Liver (tissue), 9 donors: Measurements from ENCODE around the gene PRRC2A. TPM values are rescaled to one million over a fixed set of nuclear protein-coding genes. Genes with fewer than 3 reads are reported as not detected.

ENCODE experiments used
- DNase-seq: peaks from one replicate; pipeline ENCODE4 v3.0.0-alpha.2; 2017; ENCODE audit warnings: low spot score
- H3K27ac ChIP-seq, 2 donors: one replicate each; pipeline ENCODE4 v1.7.0; 2013; ENCODE audit warnings: inconsistent platforms in 2 of 2, low read length in 2 of 2, control low read depth in 1 of 2, low read depth in 1 of 2, mild to moderate bottlenecking in 1 of 2
- H3K27me3 ChIP-seq, 4 donors: one replicate each; pipeline versions ENCODE4 v1.6.1 to v1.7.0; 2013; ENCODE audit warnings: low read length in 3 of 4, inconsistent platforms in 1 of 4, mild to moderate bottlenecking in 1 of 4, moderate library complexity in 1 of 4; ENCODE audit not compliant: control insufficient read depth in 4 of 4, insufficient read depth in 4 of 4
- H3K36me3 ChIP-seq, 4 donors: one replicate each; pipeline versions ENCODE4 v1.6.1 to v1.7.0; 2013; ENCODE audit warnings: low read length in 3 of 4, mild to moderate bottlenecking in 3 of 4, low read depth in 1 of 4, moderate library complexity in 1 of 4; ENCODE audit not compliant: control insufficient read depth in 4 of 4, insufficient read depth in 3 of 4
- H3K4me1 ChIP-seq, 4 donors: one replicate each; pipeline versions ENCODE4 v1.6.1 to v1.7.0; 2013; ENCODE audit warnings: low read length in 3 of 4, mild to moderate bottlenecking in 3 of 4, moderate library complexity in 1 of 4; ENCODE audit not compliant: control insufficient read depth in 4 of 4, insufficient read depth in 4 of 4
- H3K4me3 ChIP-seq, 3 donors: one replicate each; pipeline versions ENCODE4 v1.6.1 to v1.7.0; 2013; ENCODE audit warnings: low read length in 3 of 3, control low read depth in 1 of 3, low read depth in 1 of 3, mild to moderate bottlenecking in 1 of 3
- H3K9ac ChIP-seq, 2 donors: one replicate each; pipeline ENCODE4 v1.7.0; 2013; ENCODE audit warnings: low read length in 2 of 2, mild to moderate bottlenecking in 2 of 2, moderate library complexity in 2 of 2, control low read depth in 1 of 2, low read depth in 1 of 2
- H3K9me3 ChIP-seq, 4 donors: one replicate each; pipeline versions ENCODE4 v1.6.1 to v1.7.0; 2013; ENCODE audit warnings: low read length in 3 of 4; ENCODE audit not compliant: control insufficient read depth in 4 of 4
- ATF3 ChIP-seq: IDR thresholded peaks from 2 replicates; pipeline ENCODE4 v1.6.1; 2016; ENCODE audit warnings: antibody characterized with exemption
- CTCF ChIP-seq: fragments of 150-350 bp; IDR thresholded peaks from 2 replicates; pipeline ENCODE4 v1.5.1; 2017; ENCODE audit warnings: improper control_type of control experiment, low read depth, low read length; ENCODE audit not compliant: missing input control
- EGR1 ChIP-seq, 2 donors: IDR thresholded peaks; 2 replicates each; pipeline ENCODE4 v1.6.1; 2016 to 2018; ENCODE audit warnings: antibody characterized with exemption in 2 of 2, low read depth in 2 of 2
- FOXA1 ChIP-seq: IDR thresholded peaks from 2 replicates; pipeline ENCODE4 v1.6.1; 2016; ENCODE audit warnings: antibody characterized with exemption
- FOXA2 ChIP-seq: IDR thresholded peaks from 2 replicates; pipeline ENCODE4 v1.6.1; 2016; ENCODE audit warnings: antibody characterized with exemption
- GABPA ChIP-seq, 2 donors: IDR thresholded peaks in 1 of 2; conservative IDR thresholded peaks in 1 of 2; 2 replicates each; pipeline ENCODE4 v1.6.1; 2016; ENCODE audit warnings: antibody characterized with exemption in 2 of 2, mild to moderate bottlenecking in 1 of 2, moderate library complexity in 1 of 2
- JUND ChIP-seq, 2 donors: IDR thresholded peaks; 2 replicates each; pipeline ENCODE4 v1.6.1; 2016; ENCODE audit warnings: antibody characterized with exemption in 2 of 2
- MAX ChIP-seq: IDR thresholded peaks from 2 replicates; pipeline ENCODE4 v1.6.1; 2016; ENCODE audit warnings: antibody characterized with exemption
- NR2F2 ChIP-seq: IDR thresholded peaks from 2 replicates; pipeline ENCODE4 v1.6.1; 2016; ENCODE audit warnings: antibody characterized with exemption
- RAD21 ChIP-seq, 2 donors: IDR thresholded peaks; 2 replicates each; pipeline ENCODE4 v1.6.1; 2016; ENCODE audit warnings: antibody characterized with exemption in 2 of 2, mild to moderate bottlenecking in 2 of 2
- REST ChIP-seq: IDR thresholded peaks from 2 replicates; pipeline ENCODE4 v1.6.1; 2016; ENCODE audit warnings: antibody characterized with exemption, mild to moderate bottlenecking
- RXRA ChIP-seq, 2 donors: IDR thresholded peaks; 2 replicates each; pipeline ENCODE4 v1.6.1; 2017 to 2018; ENCODE audit warnings: antibody characterized with exemption in 2 of 2, mild to moderate bottlenecking in 1 of 2
- SP1 ChIP-seq: IDR thresholded peaks from 2 replicates; pipeline ENCODE4 v1.6.1; 2018; ENCODE audit warnings: antibody characterized with exemption, mild to moderate bottlenecking
- TAF1 ChIP-seq: conservative IDR thresholded peaks from 2 replicates; pipeline ENCODE4 v1.6.1; 2016; ENCODE audit warnings: antibody characterized with exemption, mild to moderate bottlenecking
- YY1 ChIP-seq: IDR thresholded peaks from 2 replicates; pipeline ENCODE4 v1.6.1; 2016; ENCODE audit warnings: antibody characterized with exemption, mild to moderate bottlenecking
- ZBTB33 ChIP-seq: IDR thresholded peaks from 2 replicates; pipeline ENCODE4 v1.6.1; 2016; ENCODE audit warnings: antibody characterized with exemption
- WGBS: extraction: QIAGEN DNeasy Blood & Tissue Kit; methylation state at CpG from one replicate; pipeline ENCODE4 v1.1.7; 2013; 5-methylcytosine and 5-hydroxymethylcytosine counted together
- polyA plus RNA-seq, 2 donors: library from polyadenylated mRNA; stranded (reverse) in 1 of 2; unstranded in 1 of 2; fragments of 200-250 nt in 1 of 2; fragments of >200 nt in 1 of 2; fragmentation: Nextera tagmentation in 1 of 2; extraction: Ambion mirVana in 1 of 2; gene quantifications; one replicate each; pipeline versions ENCODE4 v1.2.1 to v1.2.3, GENCODE V29; 2013 to 2015
- total RNA-seq, 2 donors: library from RNA; depleted of rRNA; stranded (reverse); fragments of >200 nt; gene quantifications; one replicate each; pipeline ENCODE4 v1.2.3, GENCODE V29; 2014
- donor health status: healthy.
- donor health status: healthy.
- donor health status: healthy.
- donor health status: healthy.
- donor health status: healthy.

The PRRC2A gene
- total and polyA plus RNA-seq, 4 donors: 21.9 to 39.3 (median 29.5) TPM

GRCh38 chr6:31645325-31645724, 24.8 kb downstream of the PRRC2A start:
- WGBS: 98% methylated on average over 9 of the region's 9 CpGs
- H3K27me3 ChIP-seq: no peaks in the 10 kb centered on the region

More at GRCh38 chr6:31645325-31645724, 24.8 kb downstream of the PRRC2A start:
- Histone ChIP-seq H3K36me3 (peaks cover 36 to 82% (median 65%) of the 10 kb centered on the region in 4 donors), H3K27ac (no peak overlapping the region), H3K4me3 (no peak overlapping the region), H3K4me1 (peaks cover 0 to 24% (median 18%) of the 10 kb centered on the region in 4 donors), H3K9ac (no peak overlapping the region), H3K9me3 (no peaks in the 10 kb centered on the region)
- no peak for DNase-seq
- no peak for TF ChIP-seq ATF3
- TF ChIP-seq REST: no peak
- no peak for TF ChIP-seq EGR1 (IDR thresholded peaks at IDR 0.05; ENCODE audit: low read depth in 2 of 2)
- TF ChIP-seq JUND (IDR thresholded peaks at IDR 0.05): no peak
- TF ChIP-seq NR2F2: no peak
- TF ChIP-seq MAX: no peak
- no peak for TF ChIP-seq FOXA1
- TF ChIP-seq TAF1: no peak
- TF ChIP-seq YY1: no peak
- no peak for TF ChIP-seq FOXA2
- no peak for TF ChIP-seq RXRA (IDR thresholded peaks at IDR 0.05)
- TF ChIP-seq ZBTB33: no peak
- no peak for TF ChIP-seq GABPA (IDR thresholded peaks at IDR 0.05 in 1 of 2, conservative IDR thresholded peaks at IDR 0.05 in 1 of 2)
- no peak for TF ChIP-seq CTCF
- TF ChIP-seq SP1: no peak
- TF ChIP-seq RAD21 (IDR thresholded peaks at IDR 0.05): no peak
